Esophagus mucosa (tissue), 1 donor: ENCODE data around the gene TTC1. TPM values are rescaled to one million over a fixed set of nuclear protein-coding genes. Genes with fewer than 3 reads are reported as not detected.
"Not testable (repeated sequence)": the region's sequence is repeated elsewhere in the genome, so short reads cannot be mapped to it uniquely, and the experiment has no call there.

ENCODE experiments used
- ATAC-seq: fragments of 200-7000 bp; cut with Tn5 transposase; one replicate; pipeline ENCODE4 v1.9.1; 2020
- total RNA-seq: library from RNA; stranded (reverse); gene quantifications from one replicate; pipeline ENCODE4 v1.2.4, GENCODE V29; 2023
- donor health status: DM: yes; HTN: yes; CAD: no.

TTC1 gene
- total RNA-seq, 1 donor from 2014 or later = 37.0 TPM

GRCh38 chr5:160001457-160001856, 7.5 kb upstream of the TTC1 start:
- no peak for ATAC-seq

- no peak for ATAC-seq
Observed at GRCh38 chr5:160007514-160007913, 1.4 kb upstream of the TTC1 start.

GRCh38 chr5:160008529-160008876, 436 bp upstream of the TTC1 start:
- not testable (repeated sequence) for ATAC-seq

GRCh38 chr5:160009591-160009989, 651 bp downstream of the TTC1 start:
- ATAC-seq = peak; percentile 1

DNA sequence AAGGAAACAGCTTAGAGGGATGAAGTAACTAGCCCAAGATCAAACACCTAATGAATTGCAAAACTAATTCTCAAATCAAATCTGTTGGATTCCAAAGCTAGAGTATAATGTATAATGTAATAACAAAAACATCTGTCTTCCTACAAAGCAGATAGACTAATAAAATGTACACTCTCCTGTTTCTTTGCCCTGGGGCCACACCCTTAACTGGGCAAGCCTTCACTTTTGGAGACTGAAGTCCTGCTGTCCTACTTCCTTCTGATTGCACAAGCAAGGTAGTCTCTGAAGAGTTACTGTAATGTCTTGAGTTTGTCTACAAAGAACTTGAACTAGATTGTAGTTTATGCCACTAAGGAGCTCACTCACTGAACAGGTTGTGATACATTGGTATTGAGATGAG, 2.5 kb downstream of the TTC1 start:
- no peak for ATAC-seq

DNA sequence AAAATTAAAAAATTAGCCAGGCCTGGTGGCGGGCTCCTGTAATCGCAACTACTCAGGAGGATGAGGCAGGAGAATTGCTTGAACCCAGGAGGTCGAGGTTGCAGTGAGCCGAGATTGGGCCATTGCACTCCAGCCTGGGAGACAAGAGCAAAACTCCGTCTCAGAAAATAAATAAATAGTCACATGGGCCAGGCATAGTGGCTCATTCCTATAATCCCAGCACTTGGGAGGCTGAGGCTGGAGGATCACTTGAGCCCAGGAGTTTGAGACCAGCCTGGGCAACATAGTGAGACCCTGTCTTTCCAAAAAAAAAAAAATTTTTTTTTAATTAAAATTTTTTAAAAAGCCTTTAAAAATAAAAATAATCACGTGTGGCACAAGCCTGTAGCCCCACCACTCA, 5.3 kb downstream of the TTC1 start:
- not testable (repeated sequence) for ATAC-seq

GRCh38 chr5:160018945-160019625, 10.1 kb downstream of the TTC1 start:
- no peak for ATAC-seq

DNA sequence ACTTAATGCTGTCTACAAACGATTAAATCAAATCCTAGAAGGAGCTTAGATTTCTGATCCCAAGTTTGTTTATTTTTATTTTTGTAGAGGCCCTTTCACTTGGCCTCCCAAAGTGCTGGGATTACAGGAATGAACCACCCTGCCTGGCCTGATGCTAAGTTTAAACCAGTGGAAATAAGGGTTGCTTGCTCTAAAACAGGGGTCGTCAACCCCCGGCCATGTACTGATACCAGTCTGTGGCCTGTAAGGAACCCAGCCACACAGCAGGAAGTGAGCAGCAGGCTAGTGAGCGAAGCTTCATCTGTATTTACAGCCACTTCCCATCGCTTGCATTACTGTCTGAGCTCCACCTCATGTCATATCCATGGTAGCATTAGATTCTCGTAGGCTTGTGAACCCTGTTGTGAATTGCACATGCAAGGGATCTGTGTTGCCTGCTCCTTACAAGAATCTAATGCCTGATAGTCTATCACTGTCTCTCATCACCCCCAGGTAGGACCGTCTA, 11.4 kb downstream of the TTC1 start:
- ATAC-seq = no peak

DNA sequence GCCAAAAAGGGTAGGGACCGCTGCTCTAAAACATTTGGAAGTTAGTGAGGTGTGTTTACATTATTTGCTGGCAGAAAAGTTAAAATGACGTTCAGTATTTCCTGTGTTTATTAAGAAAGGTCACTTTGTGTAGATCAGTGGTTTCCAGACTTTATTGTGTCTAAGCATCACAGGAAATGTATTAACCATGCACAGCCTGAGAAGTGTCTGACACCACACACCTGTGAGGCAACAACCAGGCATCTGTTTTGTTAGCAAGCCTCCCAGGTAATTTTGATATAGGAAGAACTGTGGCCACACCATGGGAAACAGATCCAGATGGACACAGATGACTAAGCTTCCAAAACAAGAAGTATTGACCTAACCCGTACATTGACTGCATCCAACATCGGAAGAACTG, 12.0 kb downstream of the TTC1 start:
- ATAC-seq = no peak

DNA sequence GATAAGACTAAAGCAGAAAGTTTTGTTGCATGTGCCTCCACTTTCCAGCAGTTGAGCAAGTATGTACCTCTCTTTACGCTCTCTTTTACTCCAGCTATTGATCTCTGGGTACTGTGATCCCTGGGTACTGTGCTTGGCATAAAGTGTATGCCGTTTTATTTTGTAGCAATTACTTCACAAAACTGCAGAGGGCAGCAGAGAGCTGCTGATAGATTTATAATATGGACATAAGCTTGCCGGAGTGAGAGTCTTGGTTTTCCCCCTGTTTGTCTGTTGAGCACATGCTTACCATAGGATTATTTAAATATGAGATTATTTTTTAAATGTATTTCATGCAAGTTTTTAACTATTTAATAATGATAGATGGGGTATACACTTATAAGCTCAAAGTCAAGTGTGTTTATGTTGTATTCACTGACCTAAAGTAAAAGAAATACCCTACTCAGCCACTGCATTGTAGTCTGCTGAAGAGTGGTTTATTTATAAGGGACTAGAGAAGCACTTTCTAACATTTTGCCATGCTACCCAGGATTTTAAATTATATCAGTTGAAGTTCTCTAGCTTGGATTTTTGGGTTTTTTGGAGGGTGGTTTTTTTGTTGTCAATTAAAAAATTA, 13.0 kb downstream of the TTC1 start:
- ATAC-seq = peak; percentile 85

DNA sequence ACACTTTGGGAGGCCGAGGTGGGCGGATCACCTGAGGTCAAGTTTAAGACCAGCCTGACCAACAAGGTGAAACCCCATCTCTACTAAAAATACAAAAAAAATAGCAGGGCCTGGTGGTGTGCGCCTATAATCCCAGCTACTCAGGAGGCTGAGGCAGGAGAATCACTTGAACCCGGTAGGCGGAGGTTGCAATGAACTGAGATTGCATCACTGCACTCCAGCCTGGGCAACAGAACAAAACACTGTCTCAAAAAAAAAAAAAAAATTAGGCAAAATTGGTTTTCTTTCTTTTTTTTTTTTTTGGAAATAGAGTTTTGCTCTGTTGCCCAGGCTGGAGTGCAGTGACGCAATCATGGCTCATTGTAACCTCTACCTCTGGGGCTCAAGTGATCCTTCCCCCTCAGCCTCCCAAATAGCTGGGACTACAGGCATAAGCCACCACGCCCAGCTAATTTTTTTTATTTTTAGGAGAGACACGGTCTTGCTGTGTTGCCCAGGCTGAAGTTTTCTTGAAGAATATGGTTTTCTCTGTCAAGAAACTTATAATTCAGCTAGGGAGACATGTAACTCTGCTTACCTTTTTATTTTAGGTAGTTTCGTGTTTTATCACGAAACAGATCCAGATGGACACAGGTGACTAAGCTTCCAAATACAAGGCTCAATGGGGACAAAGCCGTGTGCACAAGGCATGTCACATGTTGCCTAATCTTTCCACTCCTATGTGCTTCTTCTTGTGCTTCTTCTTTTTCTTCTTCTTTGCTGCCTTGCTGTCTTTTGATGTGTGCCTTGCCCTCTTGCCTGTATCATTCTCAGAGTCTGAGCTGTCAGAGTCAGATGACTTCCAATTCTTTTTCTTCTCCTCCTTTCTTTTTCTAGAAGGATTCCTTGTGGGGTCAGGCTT, 14.3 kb downstream of the TTC1 start:
- ATAC-seq = no peak

GRCh38 chr5:160023908-160024630, 15.1 kb downstream of the TTC1 start:
- no peak for ATAC-seq

GRCh38 chr5:160029004-160029403, 20.1 kb downstream of the TTC1 start:
- ATAC-seq = no peak

GRCh38 chr5:160029540-160030139, 20.7 kb downstream of the TTC1 start:
- no peak for ATAC-seq

DNA sequence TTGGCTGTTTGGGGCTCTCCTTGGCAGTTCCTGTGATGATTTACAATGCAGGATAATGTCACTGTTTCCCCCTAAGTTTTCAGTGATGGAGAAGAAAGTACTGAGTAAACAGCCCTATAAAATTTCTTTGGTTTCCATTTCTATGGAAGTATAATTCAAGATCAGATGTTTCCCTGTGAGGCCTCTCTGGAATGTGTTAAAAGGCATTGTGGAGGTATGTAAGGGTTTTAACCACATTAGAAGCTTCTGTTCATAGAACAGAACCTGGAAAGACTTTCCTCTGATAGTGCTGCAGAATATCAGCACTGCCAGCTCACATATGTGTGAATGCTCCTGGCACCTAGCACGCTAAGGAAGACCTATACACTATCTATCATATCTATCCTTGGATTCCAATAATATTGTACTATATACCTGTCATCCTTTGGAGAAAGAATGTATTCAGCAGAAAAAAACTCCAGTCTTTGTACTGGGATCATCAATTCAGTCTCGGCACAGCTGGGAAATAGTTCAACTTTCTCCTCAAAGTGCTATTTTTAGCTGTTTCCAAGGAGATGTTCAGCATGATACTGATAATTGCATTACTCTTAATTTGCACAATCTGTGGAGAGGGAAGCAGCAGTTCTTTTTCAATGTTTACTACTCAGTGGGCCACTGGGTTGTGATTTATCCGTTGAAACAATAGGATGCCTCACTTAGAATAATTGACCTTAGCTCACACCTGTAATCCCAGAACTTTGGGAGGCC, 21.9 kb downstream of the TTC1 start:
- no peak for ATAC-seq

DNA sequence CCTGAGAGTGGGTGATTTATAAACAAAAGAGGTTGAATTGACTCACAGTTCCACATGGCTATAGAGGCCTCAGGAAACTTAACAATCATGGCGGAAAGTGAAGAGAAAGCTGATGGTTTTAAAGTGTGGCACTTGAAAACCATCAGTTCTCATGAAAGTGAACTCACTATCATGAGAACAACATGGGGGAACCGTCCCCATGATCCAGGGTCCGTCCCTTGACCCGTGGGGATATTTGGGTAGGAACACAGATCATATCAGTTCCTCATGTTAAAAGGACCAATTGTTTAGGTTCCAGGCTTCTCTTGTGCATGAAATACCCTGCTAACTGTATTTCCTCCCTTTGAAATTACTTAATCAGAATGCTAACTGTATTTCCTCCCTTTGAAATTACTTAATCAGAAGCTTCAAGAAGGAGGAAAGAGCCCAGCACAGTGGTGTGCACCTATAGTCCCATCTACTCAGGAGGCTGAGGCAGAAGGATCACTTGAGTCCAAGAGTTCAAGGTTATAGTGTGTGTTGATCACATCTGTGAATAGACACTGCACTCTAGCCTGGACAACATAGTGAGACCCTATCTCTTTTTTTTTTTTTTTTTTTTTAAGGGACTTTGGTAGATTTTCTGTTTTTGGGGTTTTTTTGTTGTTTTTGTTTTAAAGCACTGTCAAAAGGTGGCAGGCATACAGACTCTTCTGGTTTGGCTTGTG, 24.8 kb downstream of the TTC1 start:
- ATAC-seq = no peak

- ATAC-seq = no peak
Observed at GRCh38 chr5:160036243-160036642, 27.3 kb downstream of the TTC1 start.

GRCh38 chr5:160036884-160037283, 27.9 kb downstream of the TTC1 start:
- no peak for ATAC-seq

DNA sequence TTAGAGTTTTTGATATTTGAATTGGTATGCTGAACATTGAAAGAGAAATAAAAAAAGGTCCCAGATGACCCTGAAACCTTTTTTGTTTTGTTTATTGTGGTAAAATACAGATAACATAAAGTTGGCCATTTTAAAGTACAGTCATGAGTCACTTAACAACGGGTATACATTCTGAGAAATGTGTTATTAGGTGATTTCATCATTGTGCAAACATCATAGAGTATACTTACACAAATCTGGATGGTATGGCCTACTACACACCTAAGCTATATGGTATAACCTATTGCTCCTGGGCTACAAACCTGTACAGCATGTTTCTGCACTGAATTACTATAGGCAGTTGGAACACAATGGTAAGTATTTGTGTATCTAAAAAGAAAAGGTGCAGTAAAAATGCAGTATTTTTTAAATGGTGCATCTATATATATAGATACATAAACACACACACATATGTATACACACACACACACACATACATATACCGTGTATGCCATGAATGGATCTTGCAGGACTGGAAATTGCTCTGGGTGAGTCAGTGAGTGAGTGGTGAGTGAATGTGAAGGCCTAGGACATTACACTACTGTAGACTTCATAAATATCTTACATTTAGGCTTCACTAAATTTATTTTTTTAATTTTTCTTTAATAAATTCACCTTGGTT, 31.0 kb downstream of the TTC1 start:
- ATAC-seq = peak; percentile 89

DNA sequence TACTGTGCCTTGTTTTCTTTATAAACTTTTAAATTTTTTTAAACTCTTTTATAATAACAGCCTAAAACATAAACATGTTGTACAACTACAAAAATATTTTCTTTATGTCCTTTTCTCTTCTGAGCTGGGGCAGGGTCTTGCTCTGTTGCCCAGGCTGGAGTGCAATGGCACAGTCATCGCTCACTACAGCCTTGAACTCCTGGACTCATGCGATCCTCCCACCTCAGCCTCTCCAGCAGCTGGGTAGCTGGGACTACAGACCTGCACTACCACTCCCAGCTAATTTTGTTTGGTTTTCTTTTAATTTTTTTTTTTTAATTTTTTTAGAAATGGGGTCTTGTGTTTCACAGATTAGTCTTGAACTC, 31.5 kb downstream of the TTC1 start:
- ATAC-seq = no peak
